H1 (cell line): ENCODE data around the gene SLC5A2.
"Not testable (repeated sequence)": the region's sequence is repeated elsewhere in the genome, so short reads cannot be mapped to it uniquely, and the experiment has no call there.

Experiments used
- EZH2 ChIP-seq: fragments of 200-600 bp; sonication (generic); IDR thresholded peaks from 2 replicates; pipeline ENCODE4 v1.7.1; 2012; ENCODE audit warnings: low read depth, mild to moderate bottlenecking, moderate library complexity, low read length, inconsistent platforms; ENCODE audit not compliant: severe bottlenecking
- GABPA ChIP-seq: IDR thresholded peaks from 2 replicates; pipeline ENCODE4 v1.6.1; 2011; ENCODE audit warnings: mild to moderate bottlenecking, low read length, moderate library complexity, borderline replicate concordance; ENCODE audit not compliant: insufficient read depth
- PHF8 ChIP-seq: fragments of 200-600 bp; sonication (generic); conservative IDR thresholded peaks from 2 replicates; pipeline ENCODE4 v1.7.1; 2012; ENCODE audit warnings: low read depth, mild to moderate bottlenecking, inconsistent platforms, low read length, moderate library complexity

DNA sequence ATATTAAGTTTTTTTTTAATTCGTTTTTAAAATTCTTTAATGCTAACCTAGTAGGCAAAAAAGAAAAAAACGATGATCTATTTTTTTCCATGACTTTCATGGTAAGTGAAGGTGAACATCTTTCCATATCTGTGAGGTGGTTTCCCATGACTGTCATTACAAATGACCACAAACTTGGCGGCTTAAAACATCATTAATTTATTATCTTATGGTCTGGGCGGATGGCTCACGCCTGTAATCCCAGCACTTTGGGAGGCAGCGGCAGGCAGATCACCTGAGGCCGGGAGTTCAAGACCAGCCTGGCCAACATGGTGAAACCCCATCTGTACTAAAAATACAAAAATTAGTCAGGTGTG is 55.3 kb downstream of the SLC5A2 start:
- TF ChIP-seq GABPA, PHF8, EZH2: not testable (repeated sequence)
